GM12873 (cell line): ENCODE data around the gene NFE2.

Experiments used
- TF ChIP-seq, protein P1 (sequence below): IDR thresholded peaks from 2 replicates; pipeline ENCODE4 v1.5.1; 2012; ENCODE audit warnings: low read depth, mild to moderate bottlenecking, moderate library complexity, low read length, control low read depth; ENCODE audit not compliant: insufficient read depth; ENCODE audit errors: missing control alignments

NFE2 gene

DNA sequence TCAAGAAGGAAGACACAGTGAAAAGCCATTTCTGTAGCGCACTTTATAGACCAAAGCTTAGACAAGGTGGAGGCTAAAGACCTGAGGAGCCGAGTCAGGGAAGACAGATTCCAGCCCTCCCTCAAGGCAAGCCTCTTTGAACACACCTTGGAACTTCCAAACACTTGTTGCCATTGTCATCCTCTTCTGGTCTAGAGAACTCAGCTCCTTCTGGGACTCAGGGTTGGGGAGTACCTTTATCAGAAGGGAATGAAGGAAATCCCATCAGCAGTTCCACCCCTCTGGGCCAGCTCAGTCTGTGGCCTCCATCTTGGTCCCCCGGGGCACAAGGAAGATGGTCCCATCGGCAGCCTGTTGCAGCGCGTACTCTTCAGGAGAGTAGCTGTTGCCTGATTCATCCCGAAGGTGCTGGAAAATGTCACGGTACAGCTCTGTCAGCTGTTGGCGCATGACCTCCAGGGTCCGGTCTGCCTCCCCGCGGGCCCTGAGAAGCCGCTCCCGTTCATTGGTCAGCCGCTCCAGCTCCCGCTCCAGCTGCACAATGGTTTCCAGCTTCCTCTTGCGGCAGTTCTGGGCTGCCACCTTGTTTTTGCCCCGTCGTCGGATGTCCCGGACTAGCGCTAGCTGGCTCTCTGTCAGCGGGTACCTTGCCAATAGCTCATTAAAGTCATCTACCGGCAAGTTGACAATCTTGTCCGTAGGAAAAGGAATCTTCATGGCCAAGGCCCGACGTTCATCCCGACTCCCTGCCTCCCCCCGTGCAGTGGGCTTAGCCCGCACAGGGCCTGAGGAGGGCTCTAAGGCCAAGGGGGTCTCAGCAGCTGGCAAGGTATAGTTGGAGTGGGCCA lies 8.5 kb downstream of the NFE2 start:
- TF ChIP-seq, protein P1, sequence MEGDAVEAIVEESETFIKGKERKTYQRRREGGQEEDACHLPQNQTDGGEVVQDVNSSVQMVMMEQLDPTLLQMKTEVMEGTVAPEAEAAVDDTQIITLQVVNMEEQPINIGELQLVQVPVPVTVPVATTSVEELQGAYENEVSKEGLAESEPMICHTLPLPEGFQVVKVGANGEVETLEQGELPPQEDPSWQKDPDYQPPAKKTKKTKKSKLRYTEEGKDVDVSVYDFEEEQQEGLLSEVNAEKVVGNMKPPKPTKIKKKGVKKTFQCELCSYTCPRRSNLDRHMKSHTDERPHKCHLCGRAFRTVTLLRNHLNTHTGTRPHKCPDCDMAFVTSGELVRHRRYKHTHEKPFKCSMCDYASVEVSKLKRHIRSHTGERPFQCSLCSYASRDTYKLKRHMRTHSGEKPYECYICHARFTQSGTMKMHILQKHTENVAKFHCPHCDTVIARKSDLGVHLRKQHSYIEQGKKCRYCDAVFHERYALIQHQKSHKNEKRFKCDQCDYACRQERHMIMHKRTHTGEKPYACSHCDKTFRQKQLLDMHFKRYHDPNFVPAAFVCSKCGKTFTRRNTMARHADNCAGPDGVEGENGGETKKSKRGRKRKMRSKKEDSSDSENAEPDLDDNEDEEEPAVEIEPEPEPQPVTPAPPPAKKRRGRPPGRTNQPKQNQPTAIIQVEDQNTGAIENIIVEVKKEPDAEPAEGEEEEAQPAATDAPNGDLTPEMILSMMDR, result no peak

DNA sequence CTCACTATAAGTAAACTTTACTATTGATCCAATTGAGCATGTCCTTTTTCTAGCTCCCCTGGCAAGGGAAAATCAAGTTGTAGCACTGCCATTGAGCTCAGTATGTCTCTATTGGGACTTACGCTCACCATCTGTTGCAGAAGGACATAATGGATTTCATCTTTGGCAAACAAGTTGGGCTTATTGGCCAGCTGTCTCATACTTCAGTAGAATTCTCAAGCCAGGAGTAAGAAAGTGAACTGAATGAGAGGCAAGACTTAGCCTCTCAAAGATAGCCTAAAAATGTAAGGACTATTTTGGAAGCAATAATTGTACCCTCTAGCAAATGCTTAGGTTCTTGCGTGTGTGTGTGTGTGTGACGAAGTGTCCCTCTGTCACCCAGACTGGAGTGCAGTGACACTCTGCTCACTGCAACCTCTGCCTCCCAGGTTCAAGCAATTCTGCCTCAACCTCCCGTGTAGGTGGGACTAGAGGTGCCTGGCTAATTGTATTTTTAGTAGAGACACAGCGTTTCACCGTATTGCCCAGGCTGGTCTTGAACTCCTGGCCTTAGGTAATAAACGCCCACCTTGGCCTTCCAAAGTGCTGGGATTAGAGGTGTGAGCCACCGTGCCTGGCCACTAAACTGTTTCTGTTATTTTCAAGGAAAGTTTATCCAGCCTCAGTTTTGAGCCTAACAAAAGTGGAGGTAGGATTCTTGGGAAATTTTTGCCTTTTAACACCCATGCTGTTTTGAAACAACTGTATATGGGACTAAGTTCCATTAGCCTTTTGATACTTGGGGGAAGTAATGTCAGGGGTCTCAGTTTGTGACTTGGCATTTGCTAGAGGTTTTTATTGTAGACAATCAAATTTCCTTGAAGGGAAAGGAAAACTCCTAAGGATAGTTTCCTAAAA lies 13.3 kb downstream of the NFE2 start:
- TF ChIP-seq, protein P1, result no peak

DNA sequence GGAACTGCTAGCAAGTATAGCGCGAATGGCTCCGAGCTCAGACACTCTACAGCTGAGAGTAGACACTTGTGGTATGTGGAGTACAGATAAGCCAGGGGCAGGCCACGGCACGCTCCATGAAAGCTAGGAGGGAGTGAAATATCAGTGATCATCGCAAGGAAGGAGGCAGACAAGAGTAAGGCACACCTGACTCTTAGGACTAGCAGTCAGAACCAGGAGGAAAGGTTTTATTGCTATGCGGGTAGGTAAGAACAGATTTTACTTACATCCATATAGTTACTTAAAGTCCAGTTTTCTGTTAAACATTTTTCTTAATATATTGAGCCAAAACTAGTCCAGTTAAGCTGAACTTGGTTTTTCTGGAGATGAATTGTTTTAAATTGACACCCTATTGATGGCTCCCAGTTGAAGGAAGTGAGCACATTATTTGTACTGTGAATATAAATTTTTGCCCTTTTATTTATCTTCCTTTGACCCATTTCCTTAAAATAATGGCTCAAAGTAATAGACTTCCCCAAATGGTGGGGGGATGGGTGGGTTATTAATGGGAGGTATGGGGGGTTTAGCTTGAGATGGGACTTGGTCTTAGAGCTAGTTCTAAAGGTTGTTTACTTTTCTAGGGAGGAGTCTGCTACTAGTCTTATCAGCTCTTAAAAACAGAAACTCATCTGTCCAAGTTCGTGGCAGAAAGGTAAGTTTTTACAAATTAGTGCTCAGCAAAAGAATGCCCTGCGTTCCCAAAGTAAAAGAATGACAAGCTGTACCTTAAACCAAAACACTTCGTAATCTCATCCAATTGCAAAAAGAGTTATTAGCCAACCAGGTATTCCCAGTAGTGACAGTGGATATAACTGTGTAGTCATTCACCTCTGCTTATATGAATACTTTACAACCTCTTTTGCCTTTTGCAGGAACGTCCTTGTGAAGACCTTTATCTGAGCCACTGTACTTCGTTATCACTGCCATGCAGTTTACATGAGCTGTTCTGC lies 14.5 kb downstream of the NFE2 start:
- TF ChIP-seq, protein P1, result no peak

DNA sequence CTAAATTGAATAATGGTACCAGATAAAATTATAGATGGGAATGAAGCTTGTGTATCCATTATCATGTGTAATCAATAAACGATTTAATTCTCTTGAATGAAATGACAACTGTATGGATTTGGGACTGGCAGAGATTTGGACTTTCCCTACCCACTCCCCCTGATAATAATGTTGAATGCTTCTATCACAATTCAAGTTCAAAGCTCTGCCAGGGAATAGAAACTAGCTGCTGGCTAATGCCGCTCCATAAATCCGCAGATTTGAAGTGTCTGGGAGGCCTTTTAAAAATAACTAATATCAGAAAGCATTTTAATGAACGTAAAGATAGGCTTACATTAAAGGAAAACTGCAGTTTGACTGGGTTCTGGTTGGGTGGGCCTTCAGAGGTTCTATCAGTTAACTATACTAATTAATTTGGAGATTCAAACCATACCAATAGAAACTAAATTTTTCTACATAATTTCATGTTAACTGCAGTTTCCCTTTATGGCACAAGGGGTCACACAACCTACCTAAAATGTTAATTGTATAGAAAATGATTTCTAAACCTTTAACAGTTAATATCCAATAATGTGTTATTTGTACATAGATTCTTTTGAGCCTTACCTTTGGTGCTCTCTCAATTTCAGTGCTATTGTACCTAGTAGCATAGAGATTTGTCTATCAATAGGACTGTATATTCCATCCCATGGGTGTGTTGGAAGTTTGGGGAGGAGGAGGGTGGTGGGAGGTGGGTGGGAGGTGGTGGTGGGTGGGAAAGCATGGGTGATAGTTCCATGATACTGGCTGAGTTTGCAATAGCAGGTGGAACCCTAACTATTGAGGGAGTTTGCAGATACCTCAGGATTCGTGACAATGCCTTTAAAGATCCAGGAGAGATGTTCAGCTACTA lies 15.4 kb downstream of the NFE2 start:
- TF ChIP-seq, protein P1, result peak; percentile 23

DNA sequence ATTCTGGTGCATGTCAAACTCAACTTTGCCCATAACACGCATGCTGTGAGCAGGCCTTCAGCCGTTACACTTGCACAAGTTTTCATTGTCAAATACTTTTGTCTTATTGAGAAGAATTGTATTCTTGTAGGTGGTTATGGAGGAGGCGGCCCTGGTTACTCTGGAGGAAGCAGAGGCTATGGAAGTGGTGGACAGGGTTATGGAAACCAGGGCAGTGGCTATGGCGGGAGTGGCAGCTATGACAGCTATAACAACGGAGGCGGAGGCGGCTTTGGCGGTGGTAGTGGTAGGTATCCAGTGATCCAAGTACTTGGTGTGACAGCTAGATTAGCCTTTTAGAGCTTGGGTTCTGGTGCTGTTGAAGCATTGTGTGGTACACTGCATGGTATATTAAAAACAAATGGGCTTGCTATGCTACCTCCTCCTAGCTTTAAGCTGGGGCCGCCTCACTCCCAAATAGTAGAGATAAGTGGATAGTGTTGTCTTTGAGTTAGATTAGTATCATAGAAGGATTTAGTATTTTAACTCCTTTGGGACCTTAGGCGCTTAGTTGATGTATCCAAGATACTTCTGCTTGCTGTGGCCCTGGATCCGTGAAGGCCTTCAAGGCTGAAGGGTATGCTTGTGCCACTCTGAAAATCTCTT lies 17.7 kb downstream of the NFE2 start:
- TF ChIP-seq, protein P1, result no peak
